Myometrial cell (primary cell): ENCODE data around the gene OR5AN1. TPM values are rescaled to one million over a fixed set of nuclear protein-coding genes. Genes with fewer than 3 reads are reported as not detected.

Source experiments
- total RNA-seq: library from RNA; depleted of rRNA; stranded (reverse); fragments of >200 nt; gene quantifications from 2 replicates; pipeline ENCODE4 v1.2.3, GENCODE V29; 2015

OR5AN1 gene, protein sequence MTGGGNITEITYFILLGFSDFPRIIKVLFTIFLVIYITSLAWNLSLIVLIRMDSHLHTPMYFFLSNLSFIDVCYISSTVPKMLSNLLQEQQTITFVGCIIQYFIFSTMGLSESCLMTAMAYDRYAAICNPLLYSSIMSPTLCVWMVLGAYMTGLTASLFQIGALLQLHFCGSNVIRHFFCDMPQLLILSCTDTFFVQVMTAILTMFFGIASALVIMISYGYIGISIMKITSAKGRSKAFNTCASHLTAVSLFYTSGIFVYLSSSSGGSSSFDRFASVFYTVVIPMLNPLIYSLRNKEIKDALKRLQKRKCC
- total RNA-seq = not detected in 2 replicates

GRCh38 chr11:59358595-59358994, at the start of gene OR5AN1:
OR5AN1 (plus strand) TSS chr11:59358895; CDS start chr11:59364459, 5,564 bp downstream.

Other genes starting within 250 kb of the OR5AN1 start
- 23.6 and 28.9 TPM in 2 replicates for gene FAM111A, start 216.0 kb upstream of the OR5AN1 start, total RNA-seq
- 0.58 and 0.71 TPM in 2 replicates for gene DTX4, start 186.8 kb upstream of the OR5AN1 start, total RNA-seq
- gene MPEG1, start 146.0 kb upstream of the OR5AN1 start, total RNA-seq = not detected in 2 replicates
- gene OR5A2, start 67.5 kb downstream of the OR5AN1 start, total RNA-seq = not detected in 2 replicates
- not detected in 2 replicates for gene OR5A1, start 77.6 kb downstream of the OR5AN1 start, total RNA-seq
- gene OR4D6, start 98.1 kb downstream of the OR5AN1 start, total RNA-seq = not detected in 2 replicates
- gene OR4D10, start 114.4 kb downstream of the OR5AN1 start, total RNA-seq = not detected in 2 replicates
- not detected in 2 replicates for gene OR4D11, start 144.7 kb downstream of the OR5AN1 start, total RNA-seq
- not detected in 2 replicates for gene OR4D9, start 152.6 kb downstream of the OR5AN1 start, total RNA-seq